ENCODE data around the gene TRIM36. TPM values are rescaled to one million over a fixed set of nuclear protein-coding genes. Genes with fewer than 3 reads are reported as not detected.

The TRIM36 gene
- total RNA-seq, 1 donor from 2014 or later = 9.4 TPM

DNA sequence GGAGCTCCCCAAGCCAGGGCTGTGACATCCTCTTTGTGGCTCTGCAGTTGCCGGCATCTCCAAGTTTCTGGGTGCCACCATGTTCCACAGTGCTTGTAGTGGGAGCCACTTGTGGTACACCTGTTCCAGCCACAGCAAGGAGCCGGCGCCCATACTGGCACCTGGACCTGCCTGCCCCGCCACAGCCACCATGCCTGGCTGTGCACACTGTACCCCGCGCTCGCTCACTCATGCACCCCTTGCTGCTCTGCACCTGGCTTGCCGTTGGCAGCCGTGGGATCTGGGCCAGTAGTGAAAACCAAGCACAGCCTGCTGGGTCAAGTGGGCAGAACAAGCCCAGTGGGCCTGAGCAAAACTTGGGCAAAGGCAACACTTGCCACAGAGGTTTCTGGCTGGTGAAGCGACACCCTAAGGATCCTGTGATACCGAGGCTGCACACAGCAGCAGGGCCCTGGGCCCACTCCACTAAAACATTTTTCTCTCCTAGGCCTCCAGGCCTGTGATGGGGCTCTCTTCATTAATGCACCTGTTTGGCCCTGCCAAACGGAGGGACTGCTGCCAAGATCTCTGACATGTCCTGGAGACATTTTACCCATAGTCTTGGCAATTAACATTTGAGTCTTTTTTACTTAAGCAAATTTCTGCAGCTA is 2.8 kb downstream of the TRIM36 start:
- no peaks in the 10 kb centered on the region for H3K36me3 Mint-ChIP-seq (ENCODE audit: low read depth)
- peaks cover 14% of the 10 kb centered on the region for H3K4me1 Mint-ChIP-seq (ENCODE audit: low read depth)
- H3K4me3 Mint-ChIP-seq (ENCODE audit: unreplicated experiment) = no peak overlapping the region
- no peak for DNase-seq (ENCODE audit: low spot score)
- peaks cover 6% of the 10 kb centered on the region for H3K27me3 Mint-ChIP-seq (ENCODE audit: low read depth)
- TF ChIP-seq, protein P1, sequence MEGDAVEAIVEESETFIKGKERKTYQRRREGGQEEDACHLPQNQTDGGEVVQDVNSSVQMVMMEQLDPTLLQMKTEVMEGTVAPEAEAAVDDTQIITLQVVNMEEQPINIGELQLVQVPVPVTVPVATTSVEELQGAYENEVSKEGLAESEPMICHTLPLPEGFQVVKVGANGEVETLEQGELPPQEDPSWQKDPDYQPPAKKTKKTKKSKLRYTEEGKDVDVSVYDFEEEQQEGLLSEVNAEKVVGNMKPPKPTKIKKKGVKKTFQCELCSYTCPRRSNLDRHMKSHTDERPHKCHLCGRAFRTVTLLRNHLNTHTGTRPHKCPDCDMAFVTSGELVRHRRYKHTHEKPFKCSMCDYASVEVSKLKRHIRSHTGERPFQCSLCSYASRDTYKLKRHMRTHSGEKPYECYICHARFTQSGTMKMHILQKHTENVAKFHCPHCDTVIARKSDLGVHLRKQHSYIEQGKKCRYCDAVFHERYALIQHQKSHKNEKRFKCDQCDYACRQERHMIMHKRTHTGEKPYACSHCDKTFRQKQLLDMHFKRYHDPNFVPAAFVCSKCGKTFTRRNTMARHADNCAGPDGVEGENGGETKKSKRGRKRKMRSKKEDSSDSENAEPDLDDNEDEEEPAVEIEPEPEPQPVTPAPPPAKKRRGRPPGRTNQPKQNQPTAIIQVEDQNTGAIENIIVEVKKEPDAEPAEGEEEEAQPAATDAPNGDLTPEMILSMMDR (IDR thresholded peaks at IDR 0.05) = no peak
- no peak overlapping the region for H3K27ac Mint-ChIP-seq (ENCODE audit: unreplicated experiment)
- no peaks in the 10 kb centered on the region for H3K9me3 Mint-ChIP-seq (ENCODE audit: low read depth)

DNA sequence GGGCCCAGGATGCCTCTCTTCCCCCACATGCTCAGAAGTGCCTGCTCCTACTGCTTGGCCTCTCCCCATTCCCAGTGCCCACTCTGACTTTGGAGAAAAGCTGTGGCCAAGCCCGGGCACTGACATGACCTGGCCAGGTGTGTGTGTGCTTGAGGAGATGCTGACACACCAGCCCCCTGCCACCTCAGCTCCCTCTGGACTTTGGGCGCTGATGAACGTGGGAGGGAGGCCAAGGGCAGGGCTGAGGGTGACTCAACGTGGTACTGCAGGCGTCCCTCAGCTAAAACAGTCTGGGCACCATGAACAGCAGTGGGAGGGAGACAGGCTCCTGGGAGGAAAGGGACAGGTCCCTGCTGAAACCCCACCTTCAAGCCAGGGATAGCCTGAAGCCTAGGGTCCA is 3.9 kb downstream of the TRIM36 start:
- Mint-ChIP-seq H3K27me3 (ENCODE audit: low read depth) (no peaks in the 10 kb centered on the region), H3K4me3 (ENCODE audit: unreplicated experiment) (no peak overlapping the region), H3K36me3 (ENCODE audit: low read depth) (no peaks in the 10 kb centered on the region), H3K9me3 (ENCODE audit: low read depth) (no peaks in the 10 kb centered on the region), H3K4me1 (ENCODE audit: low read depth) (peaks cover 10% of the 10 kb centered on the region), H3K27ac (ENCODE audit: unreplicated experiment) (no peak overlapping the region)
- TF ChIP-seq, protein P1 (IDR thresholded peaks at IDR 0.05) = no peak
- no peak for DNase-seq (ENCODE audit: low spot score)

DNA sequence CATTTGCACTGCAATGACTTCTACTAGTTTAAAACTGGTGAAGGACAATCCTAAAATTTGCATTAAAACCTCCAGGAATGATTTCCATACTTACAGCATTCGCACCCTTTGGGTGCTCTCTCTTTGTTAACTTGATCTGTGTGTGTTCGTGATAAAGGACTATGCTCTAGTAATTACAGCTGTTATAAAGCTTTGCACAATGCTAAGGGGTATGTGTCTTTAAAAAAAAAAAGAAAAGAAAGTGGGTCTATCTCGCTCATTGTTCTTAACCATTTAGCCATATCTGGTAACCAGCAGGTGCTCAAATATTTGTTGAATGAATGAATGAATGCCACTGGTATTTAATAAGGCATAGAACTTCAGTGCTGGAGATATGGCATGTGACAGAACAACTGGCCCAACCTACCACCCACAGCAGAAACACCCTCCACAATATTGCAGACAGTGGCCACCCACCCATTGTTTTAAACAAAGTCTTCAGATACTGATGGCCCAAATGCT is 8.7 kb downstream of the TRIM36 start:
- DNase-seq (ENCODE audit: low spot score) = no peak
- H3K27ac Mint-ChIP-seq (ENCODE audit: unreplicated experiment) = no peak overlapping the region
- H3K27me3 Mint-ChIP-seq (ENCODE audit: low read depth) = peaks cover 7% of the 10 kb centered on the region
- H3K9me3 Mint-ChIP-seq (ENCODE audit: low read depth) = peaks cover 12% of the 10 kb centered on the region
- H3K4me3 Mint-ChIP-seq (ENCODE audit: unreplicated experiment) = no peak overlapping the region
- H3K36me3 Mint-ChIP-seq (ENCODE audit: low read depth) = peaks cover 2% of the 10 kb centered on the region
- no peaks in the 10 kb centered on the region for H3K4me1 Mint-ChIP-seq (ENCODE audit: low read depth)
- TF ChIP-seq, protein P1 (IDR thresholded peaks at IDR 0.05) = no peak

DNA sequence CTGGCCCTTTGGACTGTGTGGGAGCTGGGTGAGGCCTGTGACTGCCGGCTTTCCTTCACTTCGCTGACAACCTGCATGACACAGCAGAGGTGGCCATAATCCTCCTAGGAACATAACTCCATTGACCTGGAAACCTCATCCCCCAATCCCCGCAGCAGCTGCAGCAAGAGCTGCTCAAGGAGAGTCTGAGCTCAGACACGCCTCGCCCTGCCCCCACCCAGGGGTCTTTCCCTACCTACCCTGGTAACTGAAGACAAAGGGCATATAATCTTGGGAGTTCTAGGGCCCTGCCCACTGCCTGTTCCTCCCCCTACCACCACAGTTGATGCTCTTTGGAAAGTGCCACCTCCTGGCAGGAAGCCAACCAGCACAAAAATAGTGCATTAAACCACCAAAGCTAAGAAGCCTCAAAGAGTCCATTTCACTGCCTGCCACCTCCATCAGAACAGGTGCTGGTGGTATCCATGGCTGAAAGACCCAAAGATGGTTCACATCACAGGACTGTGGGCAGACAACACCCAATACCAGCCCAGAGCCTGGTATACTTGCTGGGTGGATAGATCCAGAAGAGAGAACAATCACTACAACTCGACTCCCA is 18.4 kb downstream of the TRIM36 start:
- no peaks in the 10 kb centered on the region for H3K4me1 Mint-ChIP-seq (ENCODE audit: low read depth)
- H3K27ac Mint-ChIP-seq (ENCODE audit: unreplicated experiment) = no peak overlapping the region

DNA sequence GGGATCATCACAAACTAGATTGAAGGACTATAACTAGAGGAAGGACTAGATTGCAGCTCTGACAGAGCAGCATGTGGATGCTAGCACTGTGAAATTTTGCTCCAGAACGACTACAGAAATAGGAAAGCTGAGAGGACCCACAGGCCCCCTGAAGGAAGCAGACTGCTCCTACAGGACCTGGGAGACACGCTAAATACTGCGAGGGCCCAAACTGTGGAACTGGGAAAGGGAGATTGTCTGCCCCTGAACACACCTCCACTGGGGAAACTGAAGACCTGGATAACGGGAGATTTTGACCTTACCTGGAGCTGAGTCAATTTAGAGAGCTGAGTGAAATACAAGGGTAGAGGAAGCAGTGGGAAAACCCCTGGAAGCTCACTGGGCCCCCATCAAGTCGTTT is 19.2 kb downstream of the TRIM36 start:
- no peaks in the 10 kb centered on the region for H3K4me1 Mint-ChIP-seq (ENCODE audit: low read depth)
- no peak overlapping the region for H3K27ac Mint-ChIP-seq (ENCODE audit: unreplicated experiment)
- H3K4me3 Mint-ChIP-seq (ENCODE audit: unreplicated experiment) = no peak overlapping the region
- DNase-seq (ENCODE audit: low spot score) = no peak
- H3K27me3 Mint-ChIP-seq (ENCODE audit: low read depth) = no peaks in the 10 kb centered on the region
- peaks cover 14% of the 10 kb centered on the region for H3K36me3 Mint-ChIP-seq (ENCODE audit: low read depth)
- H3K9me3 Mint-ChIP-seq (ENCODE audit: low read depth) = peaks cover 24% of the 10 kb centered on the region
- TF ChIP-seq, protein P1 (IDR thresholded peaks at IDR 0.05) = no peak

More for the DNA sequence above, 18.4 kb downstream of the TRIM36 start:
- Mint-ChIP-seq H3K36me3 (ENCODE audit: low read depth) (peaks cover 17% of the 10 kb centered on the region), H3K27me3 (ENCODE audit: low read depth) (peaks cover 1% of the 10 kb centered on the region), H3K9me3 (ENCODE audit: low read depth) (peaks cover 31% of the 10 kb centered on the region), H3K4me3 (ENCODE audit: unreplicated experiment) (no peak overlapping the region)
- DNase-seq (ENCODE audit: low spot score) = no peak
- TF ChIP-seq, protein P1 (IDR thresholded peaks at IDR 0.05) = no peak

All from chondrocyte (in vitro differentiated cells).